ENCODE data around the gene RSPH10B.
A peak's percentile ranks its signal among the peaks of the same experiment; 100 is the strongest.
"Not testable (repeated sequence)": the region's sequence is repeated elsewhere in the genome, so short reads cannot be mapped to it uniquely, and the experiment has no call there.

RSPH10B gene

DNA sequence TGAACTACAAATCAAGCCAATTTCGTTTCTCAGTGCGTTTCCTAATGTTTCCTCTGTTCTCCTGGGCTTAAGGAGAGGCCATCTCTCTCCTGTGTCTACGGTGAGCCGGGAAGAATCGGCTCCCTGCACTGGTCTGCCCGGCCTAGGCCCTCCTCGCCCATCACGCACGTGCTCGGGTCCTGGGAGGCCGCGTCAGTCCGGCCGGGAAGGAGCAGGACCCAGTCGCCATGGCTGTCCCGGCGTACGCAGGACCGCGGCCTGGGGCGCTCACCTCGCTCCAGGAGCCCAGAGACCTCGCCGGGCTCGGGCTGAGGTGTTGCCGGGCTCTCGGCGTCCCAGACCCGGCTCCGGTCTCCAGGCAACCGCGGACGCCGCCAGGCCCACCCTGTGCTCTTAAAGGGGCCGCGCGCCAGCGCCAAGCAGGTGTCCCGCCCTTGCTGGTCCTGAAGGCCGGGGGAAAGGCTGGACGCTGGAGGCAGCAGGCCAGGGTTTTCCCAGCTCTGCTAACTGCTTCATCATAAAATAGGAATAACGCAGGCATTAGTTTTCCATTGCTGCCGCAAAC, at the start of gene RSPH10B:
Gene RSPH10B, minus strand, starts transcription at position 343 of the 565 bp plus-strand sequence. CDS start 3,573 bp downstream, outside the sequence.
- not testable (repeated sequence) for DNase-seq

DNA sequence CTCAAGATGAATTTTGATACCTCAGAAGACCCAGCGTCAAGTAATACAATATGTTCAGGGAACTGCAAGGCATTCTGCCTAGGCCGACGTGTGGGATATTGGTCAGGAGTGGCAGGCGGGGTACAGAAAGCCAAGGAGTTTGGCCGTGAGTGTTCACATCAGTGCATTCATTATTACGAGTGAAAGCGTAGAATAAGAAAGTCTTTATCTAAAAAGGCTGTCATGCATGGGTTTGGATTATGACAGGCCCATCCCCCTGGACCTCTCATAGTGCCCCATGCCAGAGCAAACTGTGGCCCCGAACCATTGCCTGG, 46.1 kb upstream of the RSPH10B start:
- DNase-seq, result no peak

DNA sequence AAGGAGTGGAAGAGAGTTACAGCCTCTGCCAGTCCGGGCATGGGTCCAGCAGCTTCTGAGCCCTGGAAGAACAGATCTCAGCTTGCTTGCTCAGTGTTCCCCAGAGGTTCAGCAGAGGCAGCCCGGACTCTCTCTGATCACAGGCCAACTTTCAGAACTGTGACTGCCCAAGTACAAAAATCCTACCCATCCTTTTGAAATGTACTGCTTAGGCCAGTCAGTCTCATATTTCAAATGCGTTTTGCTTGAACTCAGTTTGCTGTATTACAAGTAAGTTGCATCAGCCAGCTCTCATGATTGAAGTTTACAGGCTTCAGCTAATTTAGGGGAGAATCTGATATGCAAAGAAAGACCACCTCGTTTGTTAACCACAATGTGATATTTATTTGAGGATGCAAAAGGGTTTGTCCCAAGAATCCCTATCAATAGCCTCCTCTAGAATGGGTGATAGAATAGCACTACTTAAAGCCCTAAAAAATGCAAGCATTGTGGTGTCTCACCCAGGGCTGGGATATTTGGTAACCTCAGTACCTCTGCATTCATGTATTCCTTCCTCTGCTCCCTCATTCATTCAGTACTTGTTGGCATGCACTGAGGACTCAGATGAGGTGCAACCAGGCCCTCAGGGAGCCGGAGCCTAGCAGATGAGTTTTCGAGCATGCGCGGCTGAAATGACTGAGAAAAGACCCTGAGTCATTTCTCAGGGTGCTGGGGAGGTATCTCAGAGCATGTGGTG, 45.6 kb upstream of the RSPH10B start:
- DNase-seq, result no peak

DNA sequence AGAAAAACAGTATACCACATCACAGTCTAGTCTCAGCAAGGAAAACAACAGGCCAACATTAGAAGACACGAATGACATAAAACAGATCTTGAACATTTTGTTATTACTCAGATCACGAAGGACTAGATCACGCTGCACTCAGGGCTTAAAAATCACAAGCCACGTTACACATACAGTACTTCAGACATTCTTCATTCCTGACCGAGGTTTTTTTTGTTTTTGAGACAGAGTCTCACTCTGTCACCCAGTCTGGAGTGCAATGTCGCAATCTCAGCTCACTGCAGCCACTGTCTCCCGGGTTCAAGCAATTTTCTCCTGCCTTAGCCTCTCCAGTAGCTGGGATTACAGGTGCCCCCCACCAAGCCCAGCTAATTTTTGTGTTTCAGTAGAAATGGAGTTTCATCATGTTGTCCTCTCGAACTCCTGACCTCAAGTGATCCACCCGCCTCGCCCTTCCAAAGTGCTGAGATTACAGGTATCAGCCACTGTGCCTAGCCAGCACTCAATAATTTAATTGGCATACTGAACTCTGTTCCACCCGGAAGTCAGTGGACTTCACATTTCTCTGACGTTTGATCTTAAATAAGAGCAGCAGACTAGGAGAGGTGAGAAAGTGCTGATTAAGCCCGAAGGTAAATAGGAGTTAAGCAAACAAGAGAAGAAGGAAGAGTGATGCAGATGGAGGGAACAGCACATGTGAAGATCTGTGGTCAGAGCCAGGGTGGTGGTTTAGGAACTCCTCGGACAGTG, 42.0 kb upstream of the RSPH10B start:
- DNase-seq, result no peak

DNA sequence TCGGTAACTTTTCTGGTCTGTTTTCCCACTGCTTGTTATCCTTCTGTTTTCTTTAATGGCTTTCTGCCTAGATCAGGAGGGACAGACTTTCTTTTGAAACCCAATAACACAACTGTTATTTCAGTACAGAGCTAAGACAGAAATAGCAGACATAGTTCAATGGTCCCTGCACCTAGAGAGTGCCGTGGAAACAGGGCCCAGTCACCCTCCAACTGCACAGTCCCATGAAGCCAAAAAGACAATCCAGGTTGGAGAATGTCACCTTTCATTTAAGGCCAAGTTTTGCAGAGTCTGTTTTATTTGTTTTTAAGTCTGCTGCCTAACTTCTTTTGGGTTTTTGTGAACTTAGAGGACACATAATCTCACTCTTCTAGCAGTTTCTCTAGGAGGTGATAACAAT, 41.1 kb upstream of the RSPH10B start:
- no peak for DNase-seq

DNA sequence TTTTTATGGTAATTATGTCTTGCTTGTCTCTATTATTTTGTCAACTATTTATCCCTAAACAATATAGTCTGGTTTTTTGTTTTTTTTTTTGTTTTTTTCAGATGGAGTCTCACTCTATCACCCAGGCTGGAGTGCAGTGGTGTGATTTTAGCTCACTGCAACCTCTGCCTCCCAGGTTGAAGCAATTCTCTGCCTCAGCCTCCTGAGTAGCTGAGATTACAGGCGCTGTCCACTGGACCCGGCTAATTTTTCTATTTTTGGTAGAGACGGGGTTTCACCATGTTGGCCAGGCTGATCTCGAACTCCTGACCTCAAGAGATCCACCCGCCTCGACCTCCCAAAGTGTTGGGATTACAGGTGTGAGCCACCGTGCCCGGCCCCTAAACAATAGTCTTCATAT, 39.9 kb upstream of the RSPH10B start:
- DNase-seq, result not testable (repeated sequence)

DNA sequence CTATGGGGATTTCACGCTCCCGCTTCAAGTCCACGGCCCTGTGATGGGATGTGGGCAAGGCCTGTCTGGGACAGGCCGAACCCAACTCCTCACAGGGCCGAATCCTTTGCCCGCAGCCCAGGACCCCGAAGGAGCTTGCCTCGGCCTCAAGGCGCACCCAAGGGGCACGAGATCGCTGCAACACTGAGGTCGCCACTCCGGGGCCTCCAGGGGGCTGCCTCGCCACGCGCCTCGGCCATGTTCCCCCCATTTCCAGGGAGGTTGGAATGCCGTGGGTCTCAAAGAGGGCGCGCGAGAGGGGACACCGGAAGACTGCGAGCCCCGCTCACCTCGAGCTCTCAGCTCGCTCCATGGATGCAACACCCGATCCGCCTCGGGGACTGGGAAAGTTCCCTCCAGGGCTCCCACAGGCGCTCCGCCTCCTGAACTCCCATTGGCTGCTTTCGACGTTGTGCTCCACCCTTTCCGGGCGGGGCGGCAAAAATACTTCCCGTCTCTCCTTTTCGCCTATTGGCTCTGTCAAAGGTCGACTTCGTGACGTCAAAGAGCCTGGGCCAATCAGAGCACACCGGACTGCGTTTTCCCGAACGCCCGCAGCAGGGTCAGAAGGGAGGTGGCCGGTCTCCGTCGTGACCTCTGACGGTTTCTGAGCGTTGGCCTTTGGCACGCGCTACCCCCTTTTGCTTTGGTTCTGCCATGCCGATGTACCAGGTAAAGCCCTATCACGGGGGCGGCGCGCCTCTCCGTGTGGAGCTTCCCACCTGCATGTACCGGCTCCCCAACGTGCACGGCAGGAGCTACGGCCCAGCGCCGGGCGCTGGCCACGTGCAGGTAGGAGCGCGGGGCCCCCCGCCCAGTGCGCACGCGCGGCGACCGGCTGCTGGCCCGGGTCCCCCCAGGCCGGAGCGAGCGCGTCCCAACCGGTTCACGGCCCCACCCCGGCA, 38.5 kb upstream of the RSPH10B start, which contains the start of the genes AIMP2 and PMS2:
Gene AIMP2, plus strand, starts transcription at position 605 of the 944 bp plus-strand sequence. Its CDS starts 92 bp downstream, at position 697.
Gene PMS2, minus strand, starts transcription at position 382 of the 944 bp plus-strand sequence. Its CDS starts 30 bp downstream, at position 352.
- DNase-seq, result peak; percentile 95 to 98

DNA sequence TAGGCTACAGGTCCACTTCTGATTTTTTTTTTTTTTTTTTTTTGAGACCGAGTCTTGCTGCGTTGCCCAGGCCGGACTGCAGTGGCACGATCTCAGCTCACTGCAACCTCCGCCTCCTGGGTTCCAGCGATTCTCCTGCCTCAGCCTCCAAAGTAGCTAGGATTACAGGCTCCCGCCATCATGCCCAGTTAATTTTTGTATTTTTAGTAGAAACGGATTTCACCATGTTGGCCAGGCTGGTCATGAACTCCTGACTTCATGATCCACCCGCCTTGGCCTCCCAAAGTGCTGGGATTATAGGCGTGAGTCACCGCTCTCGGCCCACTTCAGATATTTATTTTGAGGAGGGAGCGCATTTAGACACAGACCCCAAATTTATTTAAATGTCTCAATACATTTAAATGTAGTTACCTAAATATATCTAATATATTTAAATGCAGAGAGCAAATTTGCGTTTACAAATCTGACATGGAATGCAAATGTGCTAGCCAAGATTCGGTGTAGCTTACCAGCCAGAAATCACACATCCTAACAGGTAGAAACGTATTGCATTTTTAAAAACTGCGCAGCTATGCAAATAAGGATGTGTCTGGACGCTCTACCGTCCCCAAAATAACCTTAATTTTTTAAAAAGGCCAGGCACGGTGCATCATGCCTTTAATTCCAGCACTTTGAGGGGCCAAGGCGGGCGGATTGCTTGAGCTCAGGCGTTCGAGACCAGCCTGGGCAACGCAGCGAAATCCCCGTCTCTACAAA, 37.5 kb upstream of the RSPH10B start:
- DNase-seq, result not testable (repeated sequence)

DNA sequence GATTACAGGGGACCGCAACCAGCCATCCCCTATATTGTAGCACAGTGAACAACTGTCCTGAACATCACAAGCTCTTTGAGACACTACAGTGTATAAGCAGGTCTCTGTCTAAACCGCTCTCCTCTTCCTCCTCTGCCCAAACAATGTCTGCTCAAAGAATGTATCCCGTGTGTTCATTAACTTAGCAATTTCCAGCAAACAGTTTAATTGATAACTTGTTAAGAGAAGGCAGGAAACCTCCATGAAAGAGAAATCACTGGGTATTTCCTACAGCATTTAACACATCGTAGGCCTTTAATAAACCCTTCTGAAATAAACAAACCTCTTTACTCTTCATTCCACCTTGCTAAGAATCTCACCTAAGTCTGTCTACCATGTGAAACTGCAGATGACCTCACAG, 36.9 kb upstream of the RSPH10B start:
- no peak for DNase-seq

DNA sequence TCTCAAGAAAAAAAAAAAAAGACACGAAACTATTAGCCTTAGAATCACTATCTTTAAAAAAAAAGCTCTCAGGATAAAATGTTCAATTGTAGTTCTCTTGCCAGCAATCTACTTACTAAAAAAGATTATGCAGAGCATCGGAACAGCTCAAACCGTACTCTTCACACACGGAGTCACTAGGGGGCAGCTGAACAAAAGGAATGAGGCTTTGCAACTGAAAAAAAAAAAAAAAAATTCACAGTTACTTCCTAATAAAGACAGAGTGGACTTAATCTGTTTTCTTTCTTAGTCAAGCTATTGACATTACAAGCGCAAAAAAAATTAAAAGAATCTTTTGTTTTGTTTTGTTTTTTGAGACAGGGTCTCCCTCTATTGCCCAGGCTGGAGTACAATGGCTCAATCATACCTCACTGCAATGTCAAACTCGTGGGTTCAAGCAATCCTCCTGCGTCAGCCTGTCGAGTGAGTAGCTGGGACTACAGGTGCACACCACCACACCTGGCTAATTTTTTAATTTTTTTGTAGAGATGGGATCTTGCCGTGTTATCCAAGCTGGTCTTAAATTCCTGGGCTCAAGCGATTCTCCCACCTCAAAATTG, 26.8 kb upstream of the RSPH10B start:
- peak in 1 of 2 experiments; percentile 37 for DNase-seq

DNA sequence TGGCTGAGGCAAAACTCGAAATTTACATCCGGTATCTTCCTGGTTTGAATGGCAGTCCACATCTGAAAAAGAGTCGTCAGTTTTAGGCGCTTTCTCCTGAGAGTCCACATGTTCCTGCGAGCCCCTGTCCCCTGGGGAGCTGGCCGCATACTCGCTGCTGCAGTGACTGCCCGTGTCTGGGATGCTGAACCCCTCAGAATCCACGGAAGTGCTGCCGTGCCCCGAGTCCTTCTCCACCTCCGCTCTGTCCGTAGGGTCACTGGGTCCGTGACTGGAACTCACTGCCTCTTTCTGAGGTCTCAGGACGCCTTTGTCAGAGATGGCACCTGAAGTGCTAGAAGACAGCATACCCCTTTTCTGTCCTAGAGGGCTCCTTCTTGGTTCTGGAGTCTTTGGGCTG, 16.6 kb upstream of the RSPH10B start:
- DNase-seq, result not testable (repeated sequence)

DNA sequence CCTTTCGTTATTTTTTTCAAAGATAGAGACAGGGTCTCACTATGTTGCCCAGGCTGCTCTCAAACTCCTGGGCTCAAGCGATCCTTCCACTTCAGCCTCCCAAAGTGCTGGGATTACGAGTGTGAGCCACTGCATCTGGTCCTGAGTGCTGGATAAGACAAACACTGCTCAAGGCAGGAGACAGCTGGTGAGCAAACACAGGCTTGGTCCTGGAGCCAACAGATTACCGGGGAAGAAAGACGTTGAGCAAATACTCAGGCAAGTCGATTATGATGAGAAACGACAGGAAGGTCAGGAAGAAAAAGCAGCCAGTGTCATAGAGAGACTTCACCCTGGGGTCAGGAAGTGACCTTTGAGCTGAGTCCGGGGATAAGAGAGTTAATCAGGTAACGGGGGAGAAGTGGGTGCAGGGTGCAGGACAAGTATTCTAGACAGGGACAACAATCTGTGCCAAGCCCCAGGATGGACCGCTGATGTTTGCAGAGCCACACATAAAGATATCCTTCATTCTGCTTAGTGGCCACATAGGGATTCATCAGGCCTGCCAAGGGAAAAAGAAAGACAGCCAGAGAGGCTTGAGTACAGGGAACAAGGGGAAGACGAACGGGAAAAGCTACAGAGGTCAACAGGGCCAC, 9.3 kb upstream of the RSPH10B start:
- DNase-seq, result not testable (repeated sequence)

DNA sequence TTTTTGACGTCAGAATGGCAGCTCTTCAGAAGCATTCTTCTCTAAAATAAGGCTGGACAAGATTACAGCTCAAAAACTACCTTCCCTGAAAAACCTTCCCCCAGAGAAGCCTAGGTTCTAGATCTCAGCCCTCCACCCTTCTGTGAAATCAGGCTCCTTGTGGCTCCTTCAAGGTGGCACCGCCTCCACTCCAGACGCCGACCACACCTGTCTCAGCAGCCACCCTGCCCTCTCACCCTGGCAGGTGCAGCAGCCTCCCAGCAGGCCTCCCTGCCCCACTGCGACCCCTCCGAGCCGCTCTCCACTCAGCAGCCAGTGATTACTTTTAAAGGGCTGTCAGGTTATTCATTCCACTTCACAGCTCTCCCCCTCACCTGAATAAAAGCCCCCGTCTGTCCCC, 3.1 kb upstream of the RSPH10B start:
- DNase-seq, result not testable (repeated sequence)

DNA sequence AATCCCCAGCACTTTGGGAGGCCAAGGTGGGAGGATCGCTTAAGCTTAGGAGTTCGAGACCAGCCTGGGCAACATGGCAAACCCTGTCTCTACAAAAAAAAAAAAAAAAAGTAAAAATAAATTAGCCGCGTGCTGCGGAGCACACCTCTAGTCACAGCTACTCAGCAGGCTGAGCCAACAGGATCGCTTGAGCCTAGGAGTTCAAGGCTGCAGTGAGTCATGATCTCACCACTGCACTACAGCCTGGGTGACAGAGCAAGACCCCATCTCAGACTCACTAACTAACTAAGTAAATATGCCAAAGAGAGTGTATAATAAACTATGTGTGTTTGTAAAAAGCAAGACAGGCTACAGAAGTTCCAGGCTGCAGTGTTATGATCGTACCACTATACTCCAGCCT, 6.7 kb downstream of the RSPH10B start:
- not testable (repeated sequence) for DNase-seq

DNA sequence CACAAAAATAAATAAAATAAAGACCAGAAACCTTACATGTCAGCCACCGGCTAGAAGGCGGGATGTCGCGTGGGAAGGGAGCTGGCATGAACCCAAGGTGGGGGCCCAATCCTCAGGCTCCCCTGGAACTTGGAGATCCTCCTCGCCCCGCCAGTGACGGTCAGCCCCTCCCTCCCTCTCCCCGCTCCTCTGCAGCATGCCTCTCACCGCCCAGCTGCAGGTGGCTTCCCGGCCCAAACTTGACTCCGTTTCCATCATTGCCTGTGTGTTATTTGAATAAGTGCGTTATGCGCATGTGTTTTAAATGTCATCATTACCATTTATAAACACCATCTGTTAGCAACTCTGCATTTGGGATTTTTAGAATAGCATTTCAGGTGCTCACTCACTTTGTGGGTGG, 7.3 kb downstream of the RSPH10B start:
- not testable (repeated sequence) for DNase-seq

DNA sequence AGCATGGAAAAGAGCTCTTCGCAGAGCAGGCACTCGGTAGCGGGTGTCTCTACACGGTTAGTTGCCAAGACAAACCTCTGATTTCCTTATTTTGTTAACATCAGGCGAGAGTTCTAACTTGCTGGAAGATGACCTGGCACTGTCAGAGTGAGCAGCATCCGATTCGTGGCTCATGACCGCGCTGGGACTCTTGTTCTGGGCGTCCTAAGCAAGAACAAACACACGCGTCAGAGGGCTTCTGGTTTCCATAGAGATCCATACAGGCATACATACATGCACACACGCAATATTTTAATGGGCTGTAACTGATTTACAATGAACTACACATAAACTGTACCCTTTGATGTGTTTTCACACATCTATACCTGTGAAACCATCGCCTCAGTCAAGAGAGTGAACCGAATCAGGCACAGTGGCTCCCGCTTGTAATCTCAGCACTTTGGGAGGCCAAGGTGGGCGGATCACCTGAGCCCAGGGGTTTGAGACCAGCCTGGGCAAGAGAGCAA, 35.5 kb downstream of the RSPH10B start:
- not testable (repeated sequence) for DNase-seq

DNA sequence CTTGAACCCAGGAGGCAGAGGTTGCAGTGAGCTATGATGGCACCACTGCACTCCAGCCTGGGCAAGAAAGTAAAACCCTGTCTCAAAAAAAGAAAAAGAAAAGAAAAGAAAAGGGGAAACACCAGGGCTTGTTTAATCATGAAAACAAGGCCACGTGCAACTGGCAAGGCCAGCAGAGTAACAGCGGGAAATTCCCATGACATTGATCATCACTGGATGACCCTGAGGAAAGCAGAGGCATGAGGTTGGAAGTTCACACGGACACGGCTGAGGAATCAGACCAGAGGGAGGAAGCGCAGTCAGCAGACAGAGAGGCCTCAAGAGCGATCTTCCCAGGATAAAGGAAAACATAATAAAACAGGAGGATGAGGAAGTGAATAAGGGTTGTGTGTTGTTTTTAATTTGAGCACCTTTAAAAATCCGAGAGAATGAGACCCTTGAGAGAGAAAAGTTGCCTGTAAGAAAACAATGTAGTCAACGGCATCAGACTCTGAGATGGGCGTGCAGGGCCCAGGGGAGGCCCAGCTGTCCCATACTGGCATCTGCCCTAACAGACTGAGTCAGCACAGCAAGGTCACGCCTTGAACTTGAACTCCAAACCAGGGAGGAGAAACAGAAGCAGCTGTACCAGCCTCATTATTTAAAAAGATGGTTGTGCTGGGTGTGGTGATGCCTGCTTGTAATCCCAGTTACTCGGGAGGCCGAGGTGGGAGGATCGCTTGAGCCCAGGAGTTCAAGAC, 38.4 kb downstream of the RSPH10B start:
- not testable (repeated sequence) for DNase-seq

DNA sequence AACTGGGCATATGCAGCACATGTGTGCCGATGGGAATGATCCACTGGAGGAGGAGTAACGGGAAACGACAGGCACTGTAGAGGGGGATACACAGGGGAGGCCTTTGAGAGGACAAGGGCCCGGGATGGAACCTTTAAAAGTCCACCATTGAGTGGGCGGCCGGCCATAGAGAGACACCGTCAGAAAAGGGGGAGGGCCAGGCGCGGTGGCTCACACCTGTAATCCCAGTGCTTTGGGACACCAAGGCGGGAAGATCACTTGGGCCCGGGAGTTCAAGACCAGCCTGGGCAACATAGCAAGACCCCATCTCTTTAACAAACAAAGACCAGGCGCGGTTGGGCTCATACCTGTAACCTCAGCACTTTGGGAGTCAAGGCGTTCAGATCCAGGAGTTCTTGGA, 39.2 kb downstream of the RSPH10B start:
- DNase-seq, result not testable (repeated sequence)

DNA sequence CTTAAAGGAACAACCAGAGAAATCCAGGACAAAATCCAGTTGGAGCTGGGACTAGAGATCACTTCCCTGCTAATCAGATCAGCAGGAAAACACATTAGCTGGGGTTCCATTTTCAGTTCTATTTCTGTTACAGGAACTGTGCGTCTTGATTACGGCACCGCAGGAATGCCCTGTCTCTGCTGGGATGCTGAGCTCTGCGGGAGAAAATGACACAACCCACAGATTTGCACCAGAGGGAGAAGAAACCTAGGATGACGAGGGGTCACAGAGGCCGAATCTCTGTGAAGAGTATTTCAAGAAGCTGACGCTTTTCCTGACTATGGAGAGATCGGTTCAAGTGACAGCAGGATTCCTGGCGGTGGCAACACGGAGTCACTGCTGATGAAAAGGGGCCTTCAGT, 40.2 kb downstream of the RSPH10B start:
- not testable (repeated sequence) for DNase-seq

Measured in NCI-H524 (cell line).